SKM-1 (cell line): ENCODE data around the gene CYB5R4.
"Not testable (repeated sequence)": the region's sequence is repeated elsewhere in the genome, so short reads cannot be mapped to it uniquely, and the experiment has no call there.

Experiments
- DNase-seq: peaks from one replicate; lab custom pipeline; 2025; ENCODE audit not compliant: unreplicated experiment; lab: John Stamatoyannopoulos, UW

Gene CYB5R4

GRCh38 chr6:83862776-83863471 is 3.4 kb downstream of the CYB5R4 start:
- DNase-seq = no peak

DNA sequence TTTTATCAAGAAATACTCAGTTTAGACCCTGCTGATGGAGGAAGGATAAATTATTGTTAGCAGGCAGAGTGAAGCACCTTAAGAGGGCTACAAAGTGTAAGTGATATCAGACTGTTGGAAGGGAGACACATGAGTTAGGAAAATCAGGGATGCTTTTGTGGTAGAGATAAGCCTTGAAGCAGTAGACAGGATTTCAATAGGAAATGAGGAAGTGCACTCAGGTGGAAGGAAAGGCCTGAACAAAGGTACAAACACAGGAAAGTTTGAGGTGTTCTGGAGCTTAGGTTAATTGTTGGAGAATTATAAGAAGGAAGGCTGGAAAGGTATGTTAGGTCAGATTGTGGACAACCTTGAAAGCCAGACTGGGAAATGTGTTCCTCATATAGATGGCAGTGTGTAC is 7.6 kb downstream of the CYB5R4 start:
- DNase-seq = no peak

GRCh38 chr6:83867527-83868161 is 8.2 kb downstream of the CYB5R4 start:
- no peak for DNase-seq

DNA sequence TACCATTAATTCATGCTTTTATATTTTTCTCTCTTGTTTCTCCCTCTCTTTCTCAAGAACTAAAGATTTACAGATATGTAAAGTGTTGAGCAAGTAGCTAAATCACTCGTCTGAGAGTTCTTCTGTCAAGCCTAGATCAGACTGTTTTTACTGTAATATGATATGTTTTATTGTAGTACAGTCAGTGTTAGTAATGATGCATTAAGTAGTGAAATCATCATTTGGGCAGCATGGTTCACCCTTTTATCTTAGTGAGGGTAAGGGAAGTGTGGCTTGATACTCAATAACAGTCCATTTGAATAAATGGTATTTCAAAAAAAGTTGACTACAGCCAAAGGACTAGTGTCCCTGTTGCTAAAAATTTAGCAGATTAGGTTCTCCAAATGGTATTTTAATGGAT is 9.2 kb downstream of the CYB5R4 start:
- no peak for DNase-seq

DNA sequence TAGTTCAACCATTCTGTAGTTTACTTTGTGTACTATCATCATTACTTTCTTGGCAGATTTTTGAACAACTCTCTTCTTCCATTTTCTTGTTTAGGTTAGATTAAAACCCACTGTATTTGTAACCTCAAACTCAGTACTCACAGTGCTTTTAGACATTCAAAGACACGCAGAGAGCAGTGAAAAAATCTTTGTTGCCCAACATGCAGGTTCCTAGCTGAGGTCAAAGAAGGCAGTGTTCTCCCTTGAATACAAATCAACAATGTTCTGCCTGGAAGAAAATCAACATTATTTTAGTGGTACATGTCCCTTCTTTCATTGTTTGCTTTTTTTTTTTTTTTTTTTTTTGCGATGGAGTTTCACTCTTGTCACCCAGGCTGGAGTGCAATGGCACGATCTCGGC is 11.2 kb downstream of the CYB5R4 start:
- no peak for DNase-seq

- DNase-seq = no peak
These were observed 13.1 kb downstream of the CYB5R4 start for GRCh38 chr6:83872386-83873118.

DNA sequence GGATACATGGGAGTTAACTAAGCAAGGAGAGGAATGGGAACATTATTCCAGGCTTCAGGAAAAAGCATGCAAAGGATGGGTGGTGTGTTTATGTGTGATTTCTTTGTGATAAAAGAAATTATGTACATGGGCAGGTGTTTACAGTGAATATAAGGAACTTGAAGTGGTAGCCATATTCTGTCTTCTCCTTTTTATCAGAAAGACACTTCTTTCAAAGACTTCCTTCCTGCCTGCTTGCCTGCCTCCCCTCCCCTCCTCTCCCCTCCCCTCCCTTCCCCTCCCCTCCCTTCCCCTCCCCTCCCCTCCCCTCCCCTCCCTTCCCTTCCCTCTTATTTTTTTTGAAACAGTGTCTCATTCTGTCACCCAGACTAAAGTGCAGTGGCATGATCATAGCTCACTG is 14.4 kb downstream of the CYB5R4 start:
- DNase-seq = no peak

DNA sequence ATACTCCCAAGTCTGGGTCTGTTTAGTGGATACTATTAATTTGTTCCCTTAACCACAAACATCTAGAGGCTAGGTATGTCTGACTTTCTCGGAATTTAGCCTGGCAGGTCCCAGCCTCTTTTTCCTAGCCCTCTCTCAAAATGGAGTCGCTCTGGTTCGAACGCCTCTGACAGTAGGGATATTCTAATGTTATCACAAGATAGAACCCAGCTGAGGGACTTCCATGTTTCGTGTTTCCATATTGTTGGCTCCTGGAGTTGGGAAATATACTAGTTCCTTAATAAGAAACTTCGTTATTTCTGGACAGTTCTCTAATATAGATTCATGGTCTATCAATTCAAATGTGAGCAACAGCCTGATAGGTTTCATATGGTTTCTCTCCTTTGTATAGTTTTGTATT is 16.4 kb downstream of the CYB5R4 start:
- no peak for DNase-seq

GRCh38 chr6:83878902-83879644 is 19.6 kb downstream of the CYB5R4 start:
- no peak for DNase-seq

GRCh38 chr6:83879746-83880145 is 20.3 kb downstream of the CYB5R4 start:
- no peak for DNase-seq

DNA sequence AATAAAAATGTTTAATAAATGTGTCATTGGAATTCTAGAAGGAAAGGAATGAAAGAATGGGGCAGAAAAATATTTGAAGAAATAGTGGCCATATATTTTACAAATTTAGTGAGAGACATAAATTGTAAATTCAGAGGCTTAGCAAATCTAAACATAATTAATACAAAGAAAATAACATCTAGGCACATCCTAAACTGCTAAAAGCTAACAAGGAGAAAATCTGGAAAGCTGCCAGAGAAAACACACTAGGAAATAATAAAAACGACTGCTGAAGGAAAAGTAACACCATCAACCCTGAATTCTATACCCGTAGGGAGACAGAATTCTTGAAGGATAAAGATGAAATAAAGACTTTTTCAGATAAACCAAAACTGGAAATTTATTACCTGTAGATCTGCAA is 23.8 kb downstream of the CYB5R4 start:
- DNase-seq = no peak

DNA sequence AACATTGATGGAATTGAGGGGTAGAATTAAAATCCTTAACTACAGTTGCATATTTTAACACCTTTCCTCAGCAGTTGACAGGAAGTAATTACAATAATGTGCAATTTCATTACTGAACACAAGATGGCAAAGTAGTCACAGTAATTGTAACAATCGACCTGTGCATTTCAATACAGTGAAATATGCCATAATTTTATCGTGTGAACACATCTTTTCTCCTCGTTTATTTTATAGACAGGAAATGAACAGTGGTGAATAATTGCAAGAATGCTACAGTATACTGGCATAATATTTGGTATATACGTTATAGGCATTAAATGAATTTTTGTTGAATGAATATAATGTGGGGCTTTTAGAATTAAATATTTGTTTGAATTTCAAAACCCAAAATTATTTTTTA is 25.0 kb downstream of the CYB5R4 start:
- DNase-seq = peak; percentile 19

GRCh38 chr6:83885984-83886383 is 26.5 kb downstream of the CYB5R4 start:
- DNase-seq = no peak

DNA sequence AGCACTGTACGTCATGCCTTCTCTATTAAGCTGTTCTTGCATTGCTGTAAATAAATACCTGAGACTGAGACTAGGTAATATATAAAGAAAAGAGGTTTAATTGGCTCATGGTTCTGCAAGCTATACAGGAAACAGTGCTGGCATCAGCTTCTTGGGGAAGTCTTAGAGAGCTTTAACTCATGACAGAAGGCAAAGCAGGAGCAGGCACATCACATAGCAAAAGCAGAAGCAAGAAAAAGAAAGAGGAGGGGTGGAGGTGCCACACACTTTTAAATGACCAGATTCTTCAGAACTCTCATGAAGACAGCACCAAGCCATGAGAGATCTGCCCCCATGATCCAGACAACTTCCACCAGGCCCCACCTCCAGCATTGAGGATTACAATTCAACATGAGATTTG is 30.1 kb downstream of the CYB5R4 start:
- no peak for DNase-seq

GRCh38 chr6:83890520-83890919 is 31.0 kb downstream of the CYB5R4 start:
- DNase-seq = no peak

- DNase-seq = no peak
These were observed 32.1 kb downstream of the CYB5R4 start for GRCh38 chr6:83891586-83891985.

GRCh38 chr6:83893024-83893423 is 33.5 kb downstream of the CYB5R4 start:
- DNase-seq = no peak

- not testable (repeated sequence) for DNase-seq
These were observed 37.6 kb downstream of the CYB5R4 start for GRCh38 chr6:83897094-83897493.

GRCh38 chr6:83901624-83902023 is 42.1 kb downstream of the CYB5R4 start:
- DNase-seq = no peak

DNA sequence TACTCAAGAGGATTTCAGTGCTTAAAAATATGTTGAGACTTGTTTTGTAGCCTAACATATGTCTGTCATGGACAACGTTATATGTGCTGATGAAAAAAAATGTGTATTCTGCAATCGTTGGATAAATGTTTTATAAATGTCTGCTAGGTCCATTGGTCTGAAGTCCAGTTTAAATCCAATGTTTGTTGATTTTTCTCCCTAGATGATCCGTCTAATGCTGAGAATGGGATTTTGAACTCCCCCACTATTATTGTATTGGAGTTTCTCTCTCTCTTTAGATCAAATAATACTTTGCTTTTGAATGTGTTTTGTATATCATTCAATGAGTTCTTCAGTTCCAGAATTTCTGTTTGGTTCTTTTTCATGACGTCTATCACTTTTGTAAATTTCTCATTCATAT is 44.9 kb downstream of the CYB5R4 start:
- no peak for DNase-seq

- no peak for DNase-seq
These were observed 46.2 kb downstream of the CYB5R4 start for GRCh38 chr6:83905648-83906047.
